Nephron (organoid): ENCODE results near the gene PDS5A.

Experiments
- H3K27ac Mint-ChIP-seq, 3 experiments: 2 replicates each; pipeline ENCODE4 v1.8.0; 2020; ENCODE audit warnings: mixed read lengths in 3 of 3, mild to moderate bottlenecking in 2 of 3, moderate library complexity in 1 of 3
- H3K27me3 Mint-ChIP-seq: 2 replicates; pipeline ENCODE4 v1.8.0; 2021; ENCODE audit warnings: low read depth, mild to moderate bottlenecking, moderate library complexity, mixed read lengths
- H3K36me3 Mint-ChIP-seq: 2 replicates; pipeline ENCODE4 v1.8.0; 2020; ENCODE audit warnings: low read depth, mixed read lengths
- H3K4me1 Mint-ChIP-seq: 2 replicates; pipeline ENCODE4 v1.8.0; 2020; ENCODE audit warnings: mixed read lengths
- H3K4me3 Mint-ChIP-seq, 3 experiments: 2 replicates each; pipeline ENCODE4 v1.8.0; 2020; ENCODE audit warnings: mild to moderate bottlenecking in 3 of 3, mixed read lengths in 3 of 3, moderate library complexity in 2 of 3
- H3K9me3 Mint-ChIP-seq: 2 replicates; pipeline ENCODE4 v1.8.0; 2020; ENCODE audit warnings: mixed read lengths
- TF ChIP-seq, protein P1 (sequence below), 3 experiments: fragments of 200-600 bp; sonication (generic); IDR thresholded peaks; one replicate each; pipeline ENCODE4 v1.5.0; 2021; ENCODE audit warnings: antibody characterized with exemption in 3 of 3; ENCODE audit not compliant: unreplicated experiment in 3 of 3

Gene PDS5A

DNA sequence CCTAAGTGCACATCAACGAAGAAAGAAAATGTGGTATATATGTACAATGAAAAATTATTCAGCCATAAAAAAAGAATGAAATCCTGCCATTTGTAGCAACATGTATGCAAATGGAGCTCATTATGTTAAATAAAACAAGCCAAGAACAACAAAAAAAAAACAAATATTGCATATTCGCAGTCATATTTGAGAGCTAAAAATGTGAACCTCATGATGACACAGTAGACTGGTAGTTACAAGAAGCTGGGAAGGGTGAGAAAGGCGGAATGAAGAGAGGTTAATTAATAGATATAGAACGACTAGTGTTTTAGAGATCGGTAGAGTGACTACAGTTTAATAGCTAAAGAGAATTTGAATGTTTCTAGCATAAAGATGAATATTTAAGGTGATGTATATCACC lies 89.2 kb downstream of the PDS5A start:
- TF ChIP-seq, protein P1, sequence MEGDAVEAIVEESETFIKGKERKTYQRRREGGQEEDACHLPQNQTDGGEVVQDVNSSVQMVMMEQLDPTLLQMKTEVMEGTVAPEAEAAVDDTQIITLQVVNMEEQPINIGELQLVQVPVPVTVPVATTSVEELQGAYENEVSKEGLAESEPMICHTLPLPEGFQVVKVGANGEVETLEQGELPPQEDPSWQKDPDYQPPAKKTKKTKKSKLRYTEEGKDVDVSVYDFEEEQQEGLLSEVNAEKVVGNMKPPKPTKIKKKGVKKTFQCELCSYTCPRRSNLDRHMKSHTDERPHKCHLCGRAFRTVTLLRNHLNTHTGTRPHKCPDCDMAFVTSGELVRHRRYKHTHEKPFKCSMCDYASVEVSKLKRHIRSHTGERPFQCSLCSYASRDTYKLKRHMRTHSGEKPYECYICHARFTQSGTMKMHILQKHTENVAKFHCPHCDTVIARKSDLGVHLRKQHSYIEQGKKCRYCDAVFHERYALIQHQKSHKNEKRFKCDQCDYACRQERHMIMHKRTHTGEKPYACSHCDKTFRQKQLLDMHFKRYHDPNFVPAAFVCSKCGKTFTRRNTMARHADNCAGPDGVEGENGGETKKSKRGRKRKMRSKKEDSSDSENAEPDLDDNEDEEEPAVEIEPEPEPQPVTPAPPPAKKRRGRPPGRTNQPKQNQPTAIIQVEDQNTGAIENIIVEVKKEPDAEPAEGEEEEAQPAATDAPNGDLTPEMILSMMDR (IDR thresholded peaks at IDR 0.05; ENCODE audit: unreplicated experiment in 3 of 3), result no peak
- Mint-ChIP-seq H3K4me1 (no peaks in the 10 kb centered on the region), H3K27me3 (no peaks in the 10 kb centered on the region), H3K36me3 (peaks cover 78% of the 10 kb centered on the region), H3K9me3 (no peaks in the 10 kb centered on the region), H3K4me3 (no peak overlapping the region), H3K27ac (no peak overlapping the region)

DNA sequence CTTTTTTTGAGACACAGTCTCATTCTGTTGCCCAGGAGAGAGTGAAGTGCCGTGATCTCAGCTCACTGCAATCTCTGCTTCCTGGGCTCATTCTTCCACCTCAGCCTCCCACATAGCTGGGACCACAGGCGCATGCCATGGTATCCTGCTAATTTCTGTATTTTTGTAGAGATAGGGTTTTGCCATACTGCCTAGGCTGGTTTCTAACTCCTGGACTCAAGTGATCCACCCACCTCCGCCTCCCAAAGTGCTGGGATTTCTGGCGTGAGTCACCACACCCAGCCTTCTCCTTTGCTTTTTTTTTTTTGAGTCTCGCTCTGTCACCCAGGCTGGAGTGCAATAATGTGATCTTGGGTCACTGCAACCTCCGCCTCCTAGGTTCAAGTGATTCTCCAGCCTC lies 94.1 kb downstream of the PDS5A start:
- no peak overlapping the region for H3K4me3 Mint-ChIP-seq
- no peaks in the 10 kb centered on the region for H3K4me1 Mint-ChIP-seq
- no peak overlapping the region for H3K27ac Mint-ChIP-seq
- H3K36me3 Mint-ChIP-seq, result peaks cover 90% of the 10 kb centered on the region
- no peaks in the 10 kb centered on the region for H3K9me3 Mint-ChIP-seq
- H3K27me3 Mint-ChIP-seq, result no peaks in the 10 kb centered on the region
- TF ChIP-seq, protein P1 (IDR thresholded peaks at IDR 0.05; ENCODE audit: unreplicated experiment in 3 of 3), result no peak

DNA sequence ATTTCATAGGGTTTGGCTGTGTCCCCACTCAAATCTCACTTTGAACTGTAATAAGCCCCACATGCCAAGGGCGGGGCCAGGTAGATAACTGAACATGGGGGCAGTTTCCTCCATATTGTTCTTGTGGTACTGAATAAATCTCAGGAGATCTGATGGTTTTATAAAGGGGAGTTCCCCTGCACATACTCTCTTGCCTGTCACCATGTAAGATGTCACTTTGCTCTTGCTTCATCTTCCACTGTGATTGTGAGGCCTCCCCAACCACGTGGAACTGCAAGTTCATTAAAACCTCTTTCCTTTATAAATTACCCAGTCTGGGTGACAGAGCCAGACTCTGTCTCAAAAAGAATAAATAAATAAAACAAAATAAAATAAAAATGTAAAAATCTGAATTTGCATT lies 95.9 kb downstream of the PDS5A start:
- no peaks in the 10 kb centered on the region for H3K27me3 Mint-ChIP-seq
- no peak overlapping the region for H3K4me3 Mint-ChIP-seq
- no peaks in the 10 kb centered on the region for H3K4me1 Mint-ChIP-seq
- H3K9me3 Mint-ChIP-seq, result no peaks in the 10 kb centered on the region
- H3K27ac Mint-ChIP-seq, result no peak overlapping the region
- TF ChIP-seq, protein P1 (IDR thresholded peaks at IDR 0.05; ENCODE audit: unreplicated experiment in 3 of 3), result no peak
- H3K36me3 Mint-ChIP-seq, result peaks cover 80% of the 10 kb centered on the region

DNA sequence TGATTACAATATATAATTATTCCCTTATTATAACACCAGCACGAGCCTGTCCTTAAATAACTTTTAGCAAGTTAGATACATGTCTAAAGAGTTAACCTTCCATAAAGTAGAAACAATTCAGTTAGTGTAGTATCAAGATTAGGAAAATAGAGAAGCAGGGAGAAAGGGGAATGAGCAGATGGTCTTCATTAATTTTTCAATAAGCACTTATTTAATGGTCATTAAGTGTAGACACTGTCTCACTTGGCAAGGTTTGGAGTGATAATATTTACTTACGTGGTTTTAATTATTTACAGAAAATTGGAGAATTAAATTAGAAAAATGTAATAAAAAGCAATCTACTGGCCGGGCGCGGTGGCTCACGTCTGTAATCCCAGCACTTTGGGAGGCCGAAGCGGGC lies 99.7 kb downstream of the PDS5A start:
- TF ChIP-seq, protein P1 (IDR thresholded peaks at IDR 0.05; ENCODE audit: unreplicated experiment in 3 of 3), result no peak
- Mint-ChIP-seq H3K27me3 (no peaks in the 10 kb centered on the region), H3K36me3 (peaks cover 68% of the 10 kb centered on the region), H3K4me1 (no peaks in the 10 kb centered on the region), H3K27ac (no peak overlapping the region), H3K9me3 (no peaks in the 10 kb centered on the region), H3K4me3 (no peak overlapping the region)

DNA sequence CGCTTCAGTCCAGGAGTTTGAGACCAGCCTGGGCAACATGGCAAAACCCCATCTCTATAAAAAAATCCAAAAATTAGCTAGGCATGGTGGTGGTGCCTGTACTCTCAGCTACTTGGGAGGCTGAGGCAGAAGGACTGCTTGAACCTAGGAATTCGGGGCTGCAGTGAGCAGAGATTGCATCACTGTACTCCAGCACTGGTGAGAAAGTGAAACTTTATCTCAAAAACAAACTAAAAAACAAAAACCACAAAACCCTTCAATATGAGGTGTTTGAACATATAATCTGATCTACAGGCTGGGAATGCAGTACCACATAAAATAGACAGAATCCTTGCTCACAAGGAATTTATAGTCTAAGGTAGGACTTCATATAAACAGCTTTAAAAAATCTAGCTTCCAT lies 103.9 kb downstream of the PDS5A start:
- Mint-ChIP-seq H3K9me3 (no peaks in the 10 kb centered on the region), H3K36me3 (peaks cover 64% of the 10 kb centered on the region), H3K27ac (no peak overlapping the region), H3K4me1 (no peaks in the 10 kb centered on the region), H3K27me3 (no peaks in the 10 kb centered on the region), H3K4me3 (no peak overlapping the region)
- TF ChIP-seq, protein P1 (IDR thresholded peaks at IDR 0.05; ENCODE audit: unreplicated experiment in 3 of 3), result no peak

DNA sequence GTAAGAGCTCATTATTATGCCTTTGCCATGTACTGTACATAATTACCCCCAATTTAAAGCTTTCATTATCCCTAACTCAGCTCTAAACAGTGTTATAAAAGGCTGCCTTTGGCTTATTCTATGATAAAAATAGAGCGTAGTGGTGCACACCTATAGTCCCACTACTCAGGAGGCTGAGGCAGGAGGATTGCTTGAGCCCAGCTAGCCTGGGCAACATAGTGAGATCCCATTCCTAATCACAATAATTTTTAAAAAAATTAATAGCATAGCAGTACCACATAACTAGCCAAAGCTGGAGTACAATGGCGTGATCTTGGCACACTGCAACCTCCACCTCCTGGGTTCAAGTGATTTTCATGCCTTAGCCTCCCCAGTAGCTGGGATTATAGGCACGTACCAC lies 112.4 kb downstream of the PDS5A start:
- Mint-ChIP-seq H3K4me3 (no peak overlapping the region), H3K36me3 (peaks cover 55% of the 10 kb centered on the region), H3K9me3 (no peaks in the 10 kb centered on the region), H3K4me1 (no peaks in the 10 kb centered on the region), H3K27me3 (no peaks in the 10 kb centered on the region), H3K27ac (no peak overlapping the region)
- TF ChIP-seq, protein P1 (IDR thresholded peaks at IDR 0.05; ENCODE audit: unreplicated experiment in 3 of 3), result no peak
